IPS-20b (cell line): Measurements from ENCODE around the gene HOOK2.

ENCODE experiments used
- H3K27ac ChIP-seq: one replicate; pipeline ENCODE4 v1.5.1; 2013; ENCODE audit warnings: low read length
- H3K27me3 ChIP-seq: 2 replicates; pipeline ENCODE4 v1.6.1; 2013; ENCODE audit warnings: mild to moderate bottlenecking, low read length, inconsistent platforms; ENCODE audit not compliant: insufficient read depth
- H3K36me3 ChIP-seq: 2 replicates; pipeline ENCODE4 v1.6.1; 2013; ENCODE audit warnings: low read depth, mild to moderate bottlenecking, inconsistent platforms, low read length, moderate library complexity; ENCODE audit not compliant: insufficient read depth
- H3K4me1 ChIP-seq: 2 replicates; pipeline ENCODE4 v1.6.1; 2013; ENCODE audit warnings: mild to moderate bottlenecking, control low read depth, inconsistent platforms, low read length, moderate library complexity; ENCODE audit not compliant: insufficient read depth
- H3K4me3 ChIP-seq: 2 replicates; pipeline ENCODE4 v1.5.1; 2013; ENCODE audit warnings: mild to moderate bottlenecking, low read length, inconsistent platforms
- H3K9ac ChIP-seq: 2 replicates; pipeline ENCODE4 v1.6.1; 2013; ENCODE audit warnings: low read depth, mild to moderate bottlenecking, inconsistent platforms, low read length, moderate library complexity
- H3K9me3 ChIP-seq: 2 replicates; pipeline ENCODE4 v1.6.1; 2013; ENCODE audit warnings: mild to moderate bottlenecking, low read depth, low read length, inconsistent platforms; ENCODE audit not compliant: insufficient read depth

HOOK2 gene

DNA sequence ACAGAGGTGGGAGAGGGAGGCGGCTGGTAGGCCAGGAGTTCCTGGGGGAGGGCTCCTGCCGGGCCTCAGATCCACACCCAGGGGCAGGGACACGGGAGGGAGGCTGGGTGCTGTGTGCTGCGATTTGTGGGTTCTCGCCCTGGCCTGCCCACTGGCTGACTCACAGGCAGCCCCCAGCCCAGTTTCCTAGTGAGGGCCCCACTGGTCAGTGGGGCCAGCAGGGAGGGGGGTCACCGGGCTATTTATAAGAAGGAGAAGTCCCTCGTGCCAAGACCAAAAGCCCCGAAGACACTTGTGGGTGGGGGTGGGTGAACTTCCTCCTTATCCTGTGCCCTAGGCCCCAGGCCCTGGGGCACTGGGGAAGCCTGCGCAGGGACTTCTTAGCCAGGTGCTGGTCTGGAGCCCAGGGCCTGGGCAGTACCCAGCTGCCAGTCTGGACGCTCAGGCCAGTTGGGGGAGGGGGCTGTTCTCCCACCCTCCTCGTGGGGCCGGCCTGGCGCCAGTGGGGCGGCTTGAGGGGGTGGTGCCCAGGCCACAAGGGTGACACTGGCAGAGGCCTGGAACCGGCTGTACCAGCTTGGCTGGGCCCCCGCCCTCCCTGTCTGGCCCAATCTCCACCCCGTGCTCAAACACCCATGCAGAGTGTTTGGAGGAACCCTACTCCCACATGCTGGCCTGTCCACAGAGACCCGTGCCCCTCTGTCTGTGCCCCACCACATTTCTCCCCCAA, 11.0 kb upstream of the HOOK2 start:
- Histone ChIP-seq H3K36me3 (no peaks in the 10 kb centered on the region), H3K27ac (no peak overlapping the region), H3K9me3 (no peaks in the 10 kb centered on the region), H3K9ac (no peak overlapping the region), H3K4me3 (no peak overlapping the region), H3K4me1 (peaks cover 25% of the 10 kb centered on the region), H3K27me3 (peaks cover 12% of the 10 kb centered on the region)

DNA sequence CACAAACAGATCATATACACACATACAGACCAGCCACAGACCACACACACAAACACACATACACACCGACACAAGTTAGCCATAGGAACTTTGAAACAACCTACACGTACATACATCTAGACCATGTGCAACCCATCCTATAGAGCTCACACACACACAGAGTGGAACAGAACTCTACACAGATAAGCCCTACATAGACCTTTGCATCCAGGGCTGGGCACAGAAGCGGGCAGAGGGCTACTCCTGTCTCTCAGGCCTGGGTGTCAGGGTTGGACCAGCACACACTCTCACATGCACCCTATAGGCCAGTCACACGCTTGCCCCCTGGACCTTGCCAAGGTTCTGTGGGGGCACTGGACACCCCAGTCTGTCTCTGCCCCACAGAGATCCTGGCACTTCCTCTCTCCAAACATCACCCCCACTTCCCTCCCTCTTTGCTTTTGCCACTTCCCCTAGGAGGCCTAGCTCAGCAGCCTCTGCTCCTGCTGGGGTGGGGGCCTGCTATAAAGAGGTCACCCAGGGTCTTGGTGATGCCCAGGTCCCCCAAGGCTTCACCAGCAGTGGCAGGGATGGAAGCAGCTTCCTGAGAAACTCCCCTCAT, 10.2 kb upstream of the HOOK2 start:
- no peak overlapping the region for H3K27ac ChIP-seq
- H3K9me3 ChIP-seq = no peaks in the 10 kb centered on the region
- peaks cover 4% of the 10 kb centered on the region for H3K27me3 ChIP-seq
- no peak overlapping the region for H3K4me3 ChIP-seq
- peaks cover 19% of the 10 kb centered on the region; the same call in 1 of the 2 replicates for H3K4me1 ChIP-seq
- H3K9ac ChIP-seq = no peak overlapping the region
- H3K36me3 ChIP-seq = no peaks in the 10 kb centered on the region

- H3K9me3 ChIP-seq = no peaks in the 10 kb centered on the region
- no peak overlapping the region for H3K4me3 ChIP-seq
- H3K27me3 ChIP-seq = no peaks in the 10 kb centered on the region
- no peaks in the 10 kb centered on the region for H3K36me3 ChIP-seq
- peaks cover 16% of the 10 kb centered on the region; the same call in 1 of the 2 replicates for H3K4me1 ChIP-seq
- H3K27ac ChIP-seq = no peak overlapping the region
- H3K9ac ChIP-seq = no peak overlapping the region
Measured at GRCh38 chr19:12784871-12785430, 9.6 kb upstream of the HOOK2 start.

DNA sequence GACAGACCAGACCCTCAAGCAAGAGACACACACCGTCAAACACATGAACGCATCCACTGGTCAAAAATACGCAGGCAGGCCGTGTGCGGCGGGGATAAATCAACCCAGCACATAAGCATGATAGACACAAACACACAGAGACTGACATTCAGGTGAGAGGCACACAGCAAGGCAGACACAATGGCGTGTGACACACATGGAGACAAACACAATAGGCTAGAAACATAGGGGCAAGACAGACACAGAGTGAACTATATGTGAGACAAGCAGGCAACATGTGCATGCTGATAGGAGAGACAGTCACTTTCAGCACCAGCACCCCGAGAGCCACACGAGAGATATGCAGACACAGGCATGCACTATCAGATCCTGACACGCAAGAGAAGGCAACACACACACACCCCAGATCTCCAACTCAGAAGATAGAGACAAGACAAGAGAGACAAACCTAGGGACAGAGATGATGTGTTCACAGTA, 9.1 kb upstream of the HOOK2 start:
- Histone ChIP-seq H3K9ac (no peak overlapping the region), H3K27me3 (no peaks in the 10 kb centered on the region), H3K4me1 (peaks cover 18% of the 10 kb centered on the region; the same call in 1 of the 2 replicates), H3K27ac (no peak overlapping the region), H3K9me3 (no peaks in the 10 kb centered on the region), H3K36me3 (no peaks in the 10 kb centered on the region), H3K4me3 (no peak overlapping the region)

DNA sequence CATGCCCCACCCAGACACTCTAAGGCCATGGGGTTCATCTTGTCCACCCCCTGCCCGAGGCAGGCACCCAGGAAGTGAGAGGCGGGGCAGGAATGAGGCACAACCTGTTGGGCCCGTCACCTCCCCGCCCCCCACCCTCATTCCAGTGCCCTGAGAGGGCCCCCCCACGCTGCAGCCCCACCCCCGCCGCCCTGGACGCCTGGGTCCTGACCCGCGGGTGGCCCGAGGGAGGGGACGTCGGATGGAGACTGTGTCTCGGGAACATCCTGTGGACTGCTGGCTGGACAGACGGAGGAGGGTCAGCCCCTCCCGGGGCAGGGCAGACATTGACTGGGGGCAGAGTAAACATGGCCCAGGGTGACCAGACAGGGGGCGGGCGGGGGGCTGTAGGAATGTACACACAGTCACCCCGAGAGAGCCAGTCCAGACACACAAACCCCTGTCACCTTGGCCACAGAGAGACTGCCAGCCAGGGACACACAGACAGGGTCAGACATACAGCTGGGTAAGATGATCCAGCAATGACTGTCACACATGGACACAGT, 8.6 kb upstream of the HOOK2 start:
- H3K9ac ChIP-seq = peak overlapping the region; percentile 66; the same call in 1 of the 2 replicates
- peak overlapping the region; percentile 70; the same call in 1 of the 2 replicates for H3K4me3 ChIP-seq
- no peaks in the 10 kb centered on the region for H3K36me3 ChIP-seq
- H3K27me3 ChIP-seq = no peaks in the 10 kb centered on the region
- H3K9me3 ChIP-seq = no peaks in the 10 kb centered on the region
- H3K27ac ChIP-seq = no peak overlapping the region
- peaks cover 19% of the 10 kb centered on the region; the same call in 1 of the 2 replicates for H3K4me1 ChIP-seq

GRCh38 chr19:12783291-12783848, 8.0 kb upstream of the HOOK2 start:
- no peaks in the 10 kb centered on the region for H3K9me3 ChIP-seq
- no peaks in the 10 kb centered on the region for H3K27me3 ChIP-seq
- H3K4me3 ChIP-seq = peak overlapping the region; percentile 70; the same call in 1 of the 2 replicates
- peak overlapping the region; percentile 66; the same call in 1 of the 2 replicates for H3K9ac ChIP-seq
- no peak overlapping the region for H3K27ac ChIP-seq
- no peaks in the 10 kb centered on the region for H3K36me3 ChIP-seq
- peaks cover 19% of the 10 kb centered on the region; the same call in 1 of the 2 replicates for H3K4me1 ChIP-seq

- no peaks in the 10 kb centered on the region for H3K36me3 ChIP-seq
- H3K27ac ChIP-seq = no peak overlapping the region
- H3K4me1 ChIP-seq = peaks cover 17% of the 10 kb centered on the region; the same call in 1 of the 2 replicates
- peak overlapping the region; percentile 66; the same call in 1 of the 2 replicates for H3K9ac ChIP-seq
- H3K4me3 ChIP-seq = peak overlapping the region; percentile 70; the same call in 1 of the 2 replicates
- no peaks in the 10 kb centered on the region for H3K27me3 ChIP-seq
- no peaks in the 10 kb centered on the region for H3K9me3 ChIP-seq
Measured at GRCh38 chr19:12782424-12783290, 7.3 kb upstream of the HOOK2 start.

GRCh38 chr19:12782174-12782423, 6.7 kb upstream of the HOOK2 start:
- no peak overlapping the region; the same call in 1 of the 2 replicates for H3K9ac ChIP-seq
- no peaks in the 10 kb centered on the region for H3K36me3 ChIP-seq
- peak overlapping the region; percentile 70; the same call in 1 of the 2 replicates for H3K4me3 ChIP-seq
- no peaks in the 10 kb centered on the region for H3K27me3 ChIP-seq
- no peak overlapping the region for H3K27ac ChIP-seq
- H3K9me3 ChIP-seq = no peaks in the 10 kb centered on the region
- peaks cover 17% of the 10 kb centered on the region; the same call in 1 of the 2 replicates for H3K4me1 ChIP-seq

- Histone ChIP-seq H3K27ac (no peak overlapping the region), H3K4me3 (peak overlapping the region; percentile 88), H3K36me3 (0 out of 2 replicates have a peak, but pooled peaks cover 2% of the 10 kb centered on the region), H3K9ac (peak overlapping the region; percentile 64; the same call in 1 of the 2 replicates), H3K27me3 (no peaks in the 10 kb centered on the region), H3K9me3 (no peaks in the 10 kb centered on the region), H3K4me1 (peaks cover 19% of the 10 kb centered on the region; the same call in 1 of the 2 replicates)
Measured at GRCh38 chr19:12779162-12779993, 4.0 kb upstream of the HOOK2 start.

GRCh38 chr19:12778905-12779161, 3.5 kb upstream of the HOOK2 start:
- no peaks in the 10 kb centered on the region for H3K9me3 ChIP-seq
- H3K4me1 ChIP-seq = peaks cover 20% of the 10 kb centered on the region; the same call in 1 of the 2 replicates
- no peak overlapping the region for H3K27ac ChIP-seq
- H3K27me3 ChIP-seq = no peaks in the 10 kb centered on the region
- H3K4me3 ChIP-seq = peak overlapping the region; percentile 88
- H3K36me3 ChIP-seq = 0 out of 2 replicates have a peak, but pooled peaks cover 5% of the 10 kb centered on the region
- peak overlapping the region; percentile 64; the same call in 1 of the 2 replicates for H3K9ac ChIP-seq
